COLO668 (cell line): Measurements from ENCODE around the gene ATP5F1D.

Experiments
- DNase-seq: peaks from one replicate; lab custom pipeline; 2025; ENCODE audit not compliant: unreplicated experiment; lab: John Stamatoyannopoulos, UW

Gene ATP5F1D

DNA sequence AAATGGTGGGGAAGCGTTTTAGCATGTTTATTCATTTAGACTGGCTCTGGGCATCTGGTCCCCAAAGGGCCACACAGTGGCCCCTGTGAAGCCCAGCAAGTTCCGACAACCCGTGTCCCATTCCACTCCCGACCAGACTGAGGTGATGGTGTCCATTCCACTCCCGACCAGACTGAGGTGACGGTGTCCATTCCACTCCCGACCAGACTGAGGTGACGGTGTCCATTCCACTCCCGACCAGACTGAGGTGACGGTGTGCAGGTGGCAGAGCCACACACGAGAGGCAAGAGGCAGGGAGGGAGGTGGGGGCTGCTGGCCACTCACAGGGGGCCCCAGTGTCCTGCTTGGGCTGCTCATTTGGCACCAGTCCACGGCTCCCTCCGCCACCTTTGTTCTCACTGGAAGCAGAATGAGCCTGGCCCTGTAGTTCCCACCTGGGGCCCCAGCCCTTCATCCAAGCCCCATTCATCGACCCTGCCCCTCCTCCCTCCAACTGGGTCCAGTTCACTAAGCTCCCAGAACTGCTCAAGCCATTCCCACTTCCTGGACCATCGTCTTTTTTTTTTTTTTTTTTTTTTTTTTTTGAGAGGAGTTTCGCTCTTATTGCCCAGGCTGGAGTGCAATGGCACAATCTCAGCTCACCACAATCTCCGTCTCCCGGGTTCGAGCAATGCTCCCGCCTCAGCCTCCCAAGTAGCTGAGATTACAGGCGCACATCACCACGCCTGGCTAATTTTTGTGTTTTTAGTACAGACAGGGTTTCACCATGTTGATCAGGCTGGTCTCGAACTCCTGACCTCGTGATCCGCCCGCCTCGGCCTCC is 4.9 kb downstream of the ATP5F1D start:
- DNase-seq, result peak; percentile 70

DNA sequence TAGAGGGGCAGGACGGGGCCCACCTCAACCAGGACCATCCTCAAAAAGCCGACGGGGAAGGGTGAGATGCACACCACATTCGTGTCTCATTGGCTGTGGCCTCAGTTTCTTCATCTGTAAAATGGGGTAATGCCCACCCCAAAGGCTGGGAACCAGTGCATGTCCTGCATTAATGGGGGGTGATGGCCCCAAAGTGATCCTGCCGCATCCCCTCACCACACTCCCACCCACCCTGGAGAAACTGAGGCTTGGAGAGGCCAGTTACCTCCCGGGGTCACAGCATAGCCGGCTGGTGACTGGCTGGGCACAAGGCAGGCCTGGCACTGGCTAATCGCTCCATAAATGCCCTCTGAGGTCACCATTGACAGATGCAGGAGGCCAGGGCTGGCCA is 6.2 kb downstream of the ATP5F1D start:
- no peak for DNase-seq

DNA sequence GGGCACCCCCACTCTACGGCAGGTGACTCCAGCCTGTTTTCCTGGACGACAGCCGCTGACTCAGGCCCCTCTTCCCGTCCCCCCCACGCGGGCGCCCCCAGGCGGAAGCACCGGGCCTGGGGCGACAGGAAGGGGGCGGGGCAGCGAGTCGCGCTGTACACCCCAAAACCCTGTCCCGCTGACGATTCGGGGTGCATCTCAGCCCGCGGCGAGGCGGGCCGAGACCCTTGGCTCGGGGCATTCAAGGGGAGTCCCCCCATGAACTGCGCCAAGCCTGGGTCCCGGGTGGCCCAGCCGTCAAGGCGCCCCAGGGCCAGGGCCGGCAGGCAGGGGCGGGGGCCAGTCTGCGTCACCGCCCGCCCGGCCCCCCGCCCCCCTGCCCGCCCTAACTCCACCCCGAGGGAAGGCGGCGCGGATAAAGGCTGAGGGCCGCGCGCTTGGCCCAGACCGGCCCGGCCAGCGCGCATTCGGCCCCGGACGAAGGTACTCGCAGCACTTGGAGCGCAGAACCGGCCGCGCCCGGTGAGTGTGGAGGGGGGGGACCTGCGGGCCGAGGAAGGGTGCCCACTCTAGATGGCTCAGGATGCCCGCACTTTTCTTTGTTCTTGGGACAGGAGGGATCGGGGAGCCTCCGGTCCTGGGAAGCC is 6.7 kb downstream of the ATP5F1D start, which contains the start of gene MIDN:
Gene MIDN, plus strand, starts transcription at position 445 of the 647 bp plus-strand sequence. CDS start 1,714 bp downstream, outside the sequence.
- peak; percentile 86 for DNase-seq

DNA sequence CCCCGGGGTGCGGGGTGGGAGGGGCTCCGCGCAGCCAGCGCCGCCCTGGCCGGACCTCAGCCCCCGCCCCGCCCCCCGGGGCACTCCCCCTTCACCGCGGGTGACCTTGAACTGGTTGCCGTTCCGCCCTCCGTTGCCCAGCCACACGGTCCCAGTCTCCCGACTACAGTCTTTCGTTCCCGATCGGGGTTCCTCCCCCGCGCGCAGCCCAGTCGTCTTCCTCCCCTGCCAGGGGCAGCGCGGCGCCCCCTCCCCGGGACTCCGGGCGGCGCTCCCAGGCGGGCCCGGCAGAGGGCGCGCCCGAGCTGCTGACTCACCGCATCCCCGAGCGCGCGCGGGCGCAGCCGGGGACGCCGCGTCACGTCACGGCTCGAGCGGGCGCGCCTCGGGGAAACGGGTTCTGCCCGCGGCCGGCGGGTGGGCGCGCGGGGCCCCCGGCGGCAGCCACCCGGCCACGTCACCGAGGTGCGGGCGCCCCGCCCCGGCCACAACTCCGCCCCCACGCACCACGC is 7.3 kb downstream of the ATP5F1D start:
- peak; percentile 88 for DNase-seq

DNA sequence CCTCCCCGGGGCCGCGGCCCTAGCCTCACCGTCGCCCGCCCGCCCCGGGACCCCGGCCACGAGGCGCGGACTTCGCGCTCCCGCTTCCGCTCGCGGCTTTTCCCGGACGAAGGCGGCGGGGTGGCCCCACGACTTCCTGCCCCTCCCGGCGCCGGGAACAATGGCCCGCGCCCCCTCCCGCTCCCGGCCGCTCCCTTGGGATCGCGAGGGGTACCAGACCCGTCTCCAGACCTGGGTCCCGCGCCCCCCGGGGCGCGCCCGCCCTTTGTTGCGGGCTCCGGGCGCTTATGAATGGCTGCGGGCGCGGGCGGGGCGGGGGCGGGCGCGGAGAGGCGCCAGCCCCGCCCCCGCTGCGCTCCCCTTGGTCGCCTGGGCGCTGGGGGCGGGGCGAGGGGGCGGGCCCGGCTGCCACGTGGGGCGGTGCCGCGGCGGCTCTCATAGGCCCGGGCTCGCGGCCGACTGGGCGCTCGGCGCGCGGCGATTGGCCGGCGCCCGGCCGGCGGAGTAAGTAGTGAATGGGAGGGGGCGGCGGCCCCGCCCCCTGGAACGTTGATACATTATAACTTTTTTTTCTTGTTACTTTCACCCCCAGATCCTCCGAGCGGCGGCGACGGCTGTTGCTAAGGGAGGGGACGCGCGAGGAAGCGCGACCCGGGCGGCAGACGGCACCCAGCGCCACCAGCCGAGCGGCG is 7.9 kb downstream of the ATP5F1D start:
- peak; percentile 98 for DNase-seq

DNA sequence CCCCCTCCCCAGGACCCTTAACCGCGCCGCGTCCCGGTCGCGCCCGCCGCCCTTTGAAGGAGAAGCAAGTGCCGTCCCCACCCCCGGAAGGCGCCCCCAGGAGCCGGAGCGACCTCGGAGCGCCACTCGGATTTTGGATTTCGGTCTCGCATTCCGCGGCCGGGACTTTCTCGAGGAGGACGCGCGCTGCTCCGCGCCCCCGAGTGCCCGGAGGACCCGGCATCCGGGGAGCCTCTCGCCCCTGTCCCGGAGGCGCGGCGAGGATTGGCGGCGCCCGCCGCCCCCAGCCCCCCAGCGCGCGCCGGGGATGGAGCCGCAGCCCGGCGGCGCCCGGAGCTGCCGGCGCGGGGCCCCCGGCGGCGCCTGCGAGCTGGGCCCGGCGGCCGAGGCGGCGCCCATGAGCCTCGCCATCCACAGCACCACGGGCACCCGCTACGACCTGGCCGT is 8.5 kb downstream of the ATP5F1D start:
- peak; percentile 60 for DNase-seq

DNA sequence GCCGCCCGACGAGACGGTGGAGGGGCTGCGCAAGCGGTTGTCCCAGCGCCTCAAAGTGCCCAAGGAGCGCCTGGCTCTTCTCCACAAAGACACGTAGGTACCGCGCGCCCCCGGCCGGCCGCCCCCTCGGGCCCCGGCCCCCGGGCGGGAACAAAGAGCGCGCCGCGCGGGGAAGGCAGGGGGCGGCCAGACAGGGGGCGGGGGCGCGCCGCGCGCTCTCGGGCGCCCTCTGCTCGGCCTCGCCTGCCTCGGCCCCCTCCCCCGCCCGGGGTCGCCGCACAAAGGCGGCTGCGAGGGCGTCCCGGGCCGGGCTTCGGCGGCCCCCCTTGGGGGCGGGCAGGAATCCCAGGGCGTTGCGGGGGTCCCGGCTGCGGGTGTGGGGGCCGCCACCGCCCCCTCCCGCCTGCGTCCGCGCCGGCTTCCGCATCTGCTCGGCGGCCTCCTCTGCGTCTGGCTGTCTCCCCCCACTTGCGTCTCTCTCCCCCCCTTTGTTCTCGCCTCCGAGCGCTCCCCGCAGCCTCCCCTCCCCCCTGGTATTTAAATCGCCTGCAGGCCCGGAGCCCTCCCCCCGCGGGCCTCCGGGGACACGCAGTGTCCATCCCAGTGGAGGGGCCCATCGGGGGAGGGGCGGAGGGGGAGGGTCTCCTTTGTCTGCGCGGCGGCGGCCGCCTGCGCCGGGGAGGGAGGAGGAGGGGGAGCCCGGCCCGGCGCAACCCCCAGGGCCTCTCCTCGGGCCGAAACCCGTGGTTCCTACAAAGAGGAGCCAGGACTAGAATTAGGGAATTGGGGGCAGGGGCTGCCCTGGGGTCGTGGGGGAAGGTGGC is 9.1 kb downstream of the ATP5F1D start:
- peak; percentile 83 for DNase-seq

DNA sequence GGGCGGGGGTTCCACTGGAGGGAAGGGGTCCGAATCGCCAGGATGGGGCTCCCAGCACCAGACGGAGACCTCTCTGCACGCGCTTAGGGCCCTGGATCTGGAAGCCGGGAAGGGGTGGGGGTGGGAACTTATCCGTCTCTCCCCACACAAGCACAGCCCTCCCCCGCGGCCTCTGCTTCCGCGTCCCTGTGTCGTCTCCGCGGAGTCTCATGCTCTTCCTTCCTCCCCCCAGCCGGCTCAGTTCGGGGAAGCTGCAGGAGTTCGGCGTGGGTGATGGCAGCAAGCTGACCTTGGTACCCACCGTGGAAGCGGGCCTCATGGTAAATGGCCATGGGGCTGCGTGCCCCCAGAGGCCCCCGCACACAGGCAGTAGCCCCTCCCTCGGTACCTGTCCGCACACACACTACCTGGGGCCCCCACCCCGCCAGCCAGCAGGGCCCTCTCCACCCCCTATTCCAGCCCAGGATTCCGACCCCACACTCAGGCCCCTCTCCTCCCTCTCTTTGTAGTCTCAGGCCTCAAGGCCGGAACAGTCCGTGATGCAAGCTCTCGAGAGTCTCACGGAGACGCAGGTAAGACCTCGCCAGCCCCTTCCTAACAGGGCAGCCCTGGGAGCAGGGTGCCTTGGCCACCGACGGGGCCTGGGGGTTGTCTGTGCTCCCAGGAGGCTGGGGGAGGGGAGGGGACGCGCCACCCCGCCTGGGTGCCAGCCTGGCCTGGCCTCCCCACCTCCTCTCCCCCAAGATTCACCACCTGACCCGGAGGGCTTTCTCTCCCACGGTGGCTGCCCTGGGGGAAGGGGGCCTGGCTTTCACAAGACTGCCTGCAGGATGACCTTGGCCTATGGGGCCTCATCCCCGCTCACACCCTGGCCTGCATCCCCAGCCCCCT is 10.0 kb downstream of the ATP5F1D start:
- DNase-seq, result peak; percentile 86

DNA sequence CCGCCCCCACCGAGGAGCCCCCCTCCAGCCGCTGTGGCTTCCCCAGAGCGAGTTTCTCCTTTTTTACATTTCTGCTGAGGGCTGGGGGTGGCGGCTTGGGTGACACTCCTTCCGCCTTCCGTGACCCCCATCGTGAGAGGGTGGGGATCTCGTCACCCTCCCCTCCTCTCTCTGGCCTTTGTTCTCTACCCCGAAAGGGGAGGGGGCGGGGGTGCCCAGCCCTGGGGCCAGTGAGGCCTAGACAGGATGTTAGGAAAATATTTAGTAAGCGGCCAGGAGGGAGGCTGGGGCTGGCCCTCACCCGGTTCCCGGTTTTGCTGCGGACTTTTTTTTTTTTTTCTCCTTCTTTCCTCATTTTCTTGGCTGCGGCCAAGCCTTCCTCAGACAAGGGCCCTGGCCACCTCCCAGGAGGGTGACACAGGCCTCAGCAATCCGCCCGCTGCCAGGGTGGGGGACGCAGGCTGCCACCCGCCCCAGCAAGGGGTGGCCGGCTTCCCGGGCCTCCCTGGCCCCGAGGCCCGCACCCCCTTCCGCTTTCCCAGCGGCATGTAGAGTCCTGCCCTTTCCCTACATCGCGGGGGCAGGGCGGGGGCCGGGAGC is 10.8 kb downstream of the ATP5F1D start:
- peak; percentile 76 for DNase-seq

DNA sequence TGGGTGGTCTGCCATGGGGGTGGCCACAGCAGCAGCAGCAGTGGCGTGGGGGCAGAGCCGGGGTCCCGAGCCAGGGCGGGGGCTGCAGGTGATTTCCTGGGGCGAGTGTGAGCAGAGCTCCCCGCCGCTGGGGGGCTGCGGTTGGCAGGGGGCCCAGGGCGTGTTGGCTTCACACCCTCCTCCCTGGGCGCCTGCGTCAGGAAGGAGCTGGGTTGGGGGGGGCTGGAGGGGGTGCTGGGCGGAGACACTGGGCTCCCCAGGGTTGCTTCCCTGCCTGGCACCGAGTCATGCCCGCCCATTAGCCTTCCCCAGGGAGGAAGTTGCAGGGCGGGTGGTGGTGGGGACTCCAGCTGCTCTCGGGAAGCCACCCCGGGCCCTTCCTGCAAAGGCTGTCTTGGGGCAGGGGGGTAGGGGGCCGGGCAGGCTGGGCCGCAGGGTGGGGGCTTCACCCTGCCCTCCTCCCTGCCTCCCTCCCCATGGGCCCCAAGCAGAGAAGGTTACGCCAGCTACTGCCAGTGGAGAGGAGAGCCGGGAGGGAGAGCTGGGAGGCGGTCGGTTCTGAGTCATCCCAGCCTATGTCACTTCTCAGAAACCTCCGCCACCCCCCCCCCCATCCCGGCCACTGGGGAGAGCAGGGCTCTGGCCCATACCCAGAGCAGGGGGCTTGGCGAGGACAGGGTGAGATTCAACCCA is 11.4 kb downstream of the ATP5F1D start:
- DNase-seq, result peak; percentile 79

DNA sequence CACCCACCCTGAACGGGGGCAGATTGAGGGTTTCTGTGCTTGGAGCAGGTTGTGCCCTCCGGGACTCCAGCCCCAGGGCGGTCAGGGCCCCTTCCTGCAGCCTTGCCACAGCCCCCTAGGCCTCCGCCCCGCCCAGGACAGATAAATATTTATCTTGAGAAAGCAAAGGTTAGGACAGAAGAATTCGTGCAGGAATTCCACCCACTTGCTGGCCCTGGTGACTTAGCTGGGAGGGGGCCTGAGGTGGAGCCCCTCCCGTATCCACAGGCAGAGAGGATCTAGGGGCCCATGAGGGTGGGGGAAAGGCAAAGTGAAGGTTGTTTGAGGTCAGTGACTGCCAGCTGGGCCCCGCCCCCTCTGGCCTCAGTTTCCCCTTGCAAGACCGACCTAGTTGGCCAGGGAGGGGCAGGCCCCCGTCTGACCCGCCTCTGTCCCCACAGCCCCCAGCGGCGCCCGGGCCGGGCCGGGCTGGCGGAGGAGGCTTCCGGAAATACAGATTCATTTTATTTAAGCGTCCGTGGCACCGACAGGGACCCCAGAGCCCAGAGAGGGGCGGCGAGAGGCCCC is 12.0 kb downstream of the ATP5F1D start:
- no peak for DNase-seq

DNA sequence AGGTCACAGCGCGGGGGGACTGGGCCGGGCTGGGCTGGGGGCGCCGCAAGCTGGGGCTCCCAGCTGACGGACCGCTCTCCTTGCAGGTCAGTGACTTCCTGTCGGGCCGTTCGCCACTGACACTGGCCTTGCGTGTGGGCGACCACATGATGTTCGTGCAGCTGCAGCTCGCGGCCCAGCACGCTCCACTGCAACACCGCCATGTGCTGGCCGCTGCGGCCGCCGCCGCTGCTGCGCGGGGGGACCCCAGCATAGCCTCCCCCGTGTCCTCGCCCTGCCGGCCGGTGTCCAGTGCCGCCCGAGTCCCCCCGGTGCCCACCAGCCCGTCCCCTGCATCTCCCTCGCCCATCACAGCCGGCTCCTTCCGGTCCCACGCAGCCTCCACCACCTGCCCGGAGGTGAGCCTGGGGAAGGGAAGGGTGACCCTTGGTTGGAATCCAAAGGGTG is 12.6 kb downstream of the ATP5F1D start:
- DNase-seq, result no peak

DNA sequence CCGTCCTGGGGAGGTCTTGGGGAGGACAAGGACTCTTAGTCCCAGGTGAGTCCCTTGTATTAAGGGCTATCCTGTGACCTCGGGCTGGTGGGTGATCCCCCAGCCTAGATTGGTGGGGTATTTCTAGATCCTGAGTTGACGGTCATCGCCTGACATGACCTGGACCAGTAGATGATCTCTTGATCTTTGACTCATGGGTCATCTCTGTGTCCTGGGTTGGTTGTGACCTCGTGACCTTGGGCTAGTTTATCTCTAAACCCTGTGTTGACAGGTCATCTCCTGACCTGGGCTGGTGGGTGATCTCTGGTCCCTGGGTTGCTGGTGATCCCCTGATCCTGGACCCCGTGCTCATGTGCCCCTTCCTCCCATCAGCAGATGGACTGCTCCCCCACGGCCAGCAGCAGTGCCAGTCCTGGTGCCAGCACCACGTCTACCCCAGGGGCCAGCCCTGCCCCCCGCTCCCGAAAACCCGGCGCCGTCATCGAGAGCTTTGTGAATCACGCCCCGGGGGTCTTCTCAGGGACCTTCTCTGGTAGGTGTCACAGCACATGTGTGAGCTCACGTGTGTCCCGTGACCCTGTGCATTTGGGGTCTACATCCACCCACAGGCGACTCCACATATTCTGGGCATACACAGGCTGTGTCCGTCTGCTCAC is 13.1 kb downstream of the ATP5F1D start:
- no peak for DNase-seq

DNA sequence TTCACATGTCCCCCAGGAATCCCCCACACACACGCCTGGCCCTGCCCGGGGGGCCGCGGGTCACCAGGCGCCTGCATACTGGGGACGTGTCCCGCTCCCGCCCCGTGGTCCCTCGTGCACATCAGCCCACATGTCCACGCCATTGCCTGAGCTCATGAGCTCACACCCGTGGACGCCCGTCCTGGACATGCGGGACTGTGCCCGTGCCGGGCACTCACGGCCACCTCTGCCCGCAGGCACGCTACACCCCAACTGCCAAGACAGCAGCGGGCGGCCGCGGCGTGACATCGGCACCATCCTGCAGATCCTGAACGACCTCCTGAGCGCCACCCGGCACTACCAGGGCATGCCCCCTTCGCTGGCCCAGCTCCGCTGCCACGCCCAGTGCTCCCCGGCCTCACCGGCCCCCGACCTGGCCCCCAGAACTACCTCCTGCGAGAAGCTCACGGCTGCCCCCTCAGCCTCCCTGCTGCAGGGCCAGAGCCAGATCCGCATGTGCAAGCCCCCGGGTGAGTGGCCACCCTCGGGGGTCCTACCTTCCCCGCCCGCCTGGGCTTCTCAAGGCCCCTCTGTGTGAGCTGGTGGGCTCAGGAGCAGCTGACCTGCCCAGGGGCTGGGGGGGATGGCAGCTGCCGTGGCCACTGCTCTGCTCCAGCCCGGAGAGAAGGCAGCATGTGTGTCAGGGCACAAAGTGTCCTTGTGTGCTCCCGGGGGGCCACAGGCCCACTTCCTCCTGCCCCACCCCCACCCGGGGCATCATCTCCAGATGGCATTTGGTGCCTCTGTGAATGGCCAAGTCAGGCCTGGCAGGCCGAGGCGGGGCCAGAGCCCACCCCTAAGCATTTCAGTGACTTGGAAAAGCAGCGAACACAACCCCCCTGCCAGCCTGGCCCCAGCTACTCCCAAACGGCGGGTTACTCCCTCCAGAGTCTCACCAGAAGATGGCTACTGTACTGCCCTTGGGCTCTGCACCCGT is 13.9 kb downstream of the ATP5F1D start:
- DNase-seq, result no peak

DNA sequence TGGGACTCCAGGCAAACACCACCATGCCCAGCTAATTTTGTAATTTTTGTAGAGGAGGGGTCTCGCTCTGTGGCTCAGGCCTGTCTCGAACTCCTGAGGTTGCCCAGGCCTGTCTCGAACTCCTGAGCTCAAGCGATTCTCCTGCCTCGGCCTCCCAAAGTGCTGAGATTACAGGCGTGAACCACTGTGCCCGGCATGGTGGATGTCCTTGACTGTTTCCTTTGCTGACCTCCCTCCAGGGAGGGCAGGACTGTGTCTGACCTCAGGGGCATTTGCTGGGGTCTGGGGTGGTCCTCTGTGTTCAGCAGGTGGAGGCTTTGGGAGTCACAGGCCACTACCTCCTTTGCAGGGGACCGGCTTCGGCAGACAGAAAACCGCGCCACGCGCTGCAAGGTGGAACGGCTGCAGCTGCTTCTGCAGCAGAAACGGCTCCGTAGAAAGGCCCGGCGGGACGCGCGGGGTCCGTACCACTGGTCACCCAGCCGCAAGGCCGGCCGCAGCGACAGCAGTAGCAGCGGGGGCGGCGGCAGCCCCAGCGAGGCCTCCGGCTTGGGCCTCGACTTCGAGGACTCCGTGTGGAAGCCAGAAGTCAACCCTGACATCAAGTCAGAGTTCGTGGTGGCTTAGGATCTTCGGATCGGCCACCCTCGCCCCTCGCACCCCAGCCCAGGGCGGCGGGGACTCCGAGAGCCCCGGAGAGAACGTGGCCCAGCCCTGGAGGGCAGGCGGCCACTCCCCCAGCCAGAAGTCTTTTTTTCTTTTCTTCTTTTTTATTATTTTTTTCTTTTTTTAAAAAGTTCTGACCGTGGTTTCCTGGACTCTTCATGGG is 15.3 kb downstream of the ATP5F1D start:
- no peak for DNase-seq
